ENCODE measurements around the gene WDR48.
"Not testable (repeated sequence)": the region's sequence is repeated elsewhere in the genome, so short reads cannot be mapped to it uniquely, and the experiment has no call there.

Gene WDR48

GRCh38 chr3:39051649-39052561 is at the start of gene WDR48, which contains the start of gene SCN11A:
WDR48 (plus strand) TSS chr3:39052016; CDS start chr3:39052026, 10 bp downstream.
SCN11A (minus strand) TSS chr3:39051944; CDS start chr3:38950362, 101,582 bp downstream.
- peak; percentile 93 for DNase-seq

DNA sequence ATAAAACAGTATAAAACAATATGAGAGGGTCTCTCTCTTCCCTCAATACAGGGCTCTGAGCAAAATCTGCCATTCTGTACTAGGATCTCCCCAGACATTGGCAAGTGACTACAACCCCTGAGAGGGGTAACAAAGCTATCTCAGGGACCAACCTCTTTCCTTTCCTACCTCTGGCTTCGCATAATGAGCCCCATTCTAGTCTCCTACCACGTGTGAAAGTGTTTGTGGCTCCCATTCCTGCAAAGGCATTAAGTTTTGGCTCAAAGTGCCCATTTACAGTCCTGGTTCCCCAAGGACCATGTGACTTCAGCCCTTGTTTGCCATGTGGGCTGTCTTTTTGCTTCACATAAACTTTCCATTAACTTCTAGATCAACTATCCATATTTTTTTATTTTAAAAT is 46.5 kb upstream of the WDR48 start:
- no peak for DNase-seq

- DNase-seq, result peak; percentile 0
These were observed 40.6 kb upstream of the WDR48 start for GRCh38 chr3:39011191-39011736.

- DNase-seq, result peak; percentile 15
These were observed 38.5 kb upstream of the WDR48 start for GRCh38 chr3:39013289-39013688.

- no peak for DNase-seq
These were observed 37.8 kb upstream of the WDR48 start for GRCh38 chr3:39013921-39014509.

GRCh38 chr3:39015418-39015817 is 36.4 kb upstream of the WDR48 start:
- no peak for DNase-seq

GRCh38 chr3:39019299-39019698 is 32.5 kb upstream of the WDR48 start:
- DNase-seq, result no peak

DNA sequence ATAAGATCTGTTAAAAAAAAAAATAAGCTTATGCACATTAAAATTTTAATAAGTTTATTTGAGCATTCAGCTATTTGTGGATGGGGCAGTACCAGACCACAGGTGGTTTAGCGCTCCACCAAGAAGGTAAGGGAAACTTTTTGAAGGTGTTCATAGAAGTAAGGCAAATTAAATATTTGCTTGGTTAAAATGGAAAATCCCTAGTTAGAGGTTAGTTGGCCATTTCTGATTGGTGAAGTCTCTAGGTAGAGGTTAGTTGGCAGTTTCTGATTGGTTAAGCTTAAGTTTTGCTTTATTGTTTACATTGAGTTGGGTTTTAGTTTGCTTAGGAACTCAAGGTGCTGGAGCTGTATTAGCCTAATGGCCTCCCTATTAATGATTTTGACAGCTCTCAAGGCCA is 30.8 kb upstream of the WDR48 start:
- DNase-seq, result no peak

DNA sequence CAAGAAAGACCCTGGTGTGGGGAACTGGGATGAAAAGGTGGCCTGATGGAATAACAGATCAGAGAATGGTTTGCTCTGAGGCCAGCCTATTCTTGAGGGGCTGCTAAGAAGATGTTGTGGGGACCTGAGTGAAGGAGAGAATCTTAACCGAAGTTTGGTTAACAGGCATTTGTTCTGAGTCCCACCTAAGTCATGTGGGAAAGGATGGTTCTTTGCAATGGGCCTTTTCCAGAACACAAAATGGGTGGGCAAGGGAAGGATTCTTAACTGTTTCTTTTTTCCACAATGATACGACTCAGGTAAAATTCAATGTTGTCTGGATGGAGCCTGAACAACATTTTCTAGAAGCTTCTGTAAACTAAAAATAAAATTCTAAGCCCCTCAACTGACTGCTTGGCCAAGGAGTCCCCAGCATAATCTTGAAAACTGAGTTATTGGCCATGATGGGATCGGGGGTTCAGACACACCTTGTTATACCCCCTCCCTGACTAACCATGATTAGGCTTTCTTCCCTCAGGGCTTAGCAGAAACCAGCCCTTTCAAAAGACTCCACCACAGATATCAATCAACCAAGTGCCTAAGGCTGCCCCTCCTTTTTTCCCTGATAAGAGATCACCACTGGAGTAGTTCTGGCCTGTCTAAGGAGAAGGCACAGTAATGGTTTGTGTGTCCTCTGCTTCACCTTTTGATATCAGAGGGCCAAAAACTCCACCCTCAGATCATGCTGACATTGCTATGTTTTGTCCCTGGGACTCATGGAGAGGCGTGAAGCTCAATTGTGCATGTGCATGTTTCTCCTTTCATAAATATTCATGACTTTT is 30.1 kb upstream of the WDR48 start:
- DNase-seq, result no peak

- DNase-seq, result no peak
These were observed 29.6 kb upstream of the WDR48 start for GRCh38 chr3:39022286-39022630.

DNA sequence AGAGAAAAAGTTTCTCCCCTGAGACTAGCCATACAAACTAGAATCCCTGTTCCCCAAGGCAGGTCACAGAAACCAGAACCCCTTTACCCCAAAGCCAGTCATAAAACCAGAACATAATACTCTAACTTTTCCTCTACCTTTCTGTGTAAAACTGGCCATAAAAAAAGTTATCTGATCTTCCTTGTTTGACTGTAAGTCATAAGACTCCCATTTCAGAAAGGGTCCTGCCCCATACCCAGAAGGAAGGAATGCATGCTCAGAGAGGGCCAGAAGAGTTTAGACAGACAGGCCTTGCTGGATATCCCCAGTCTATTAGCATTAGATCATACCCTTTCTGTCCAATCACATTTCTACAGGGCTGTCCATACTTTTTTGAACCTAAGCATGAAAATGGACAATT is 27.3 kb upstream of the WDR48 start:
- no peak for DNase-seq

DNA sequence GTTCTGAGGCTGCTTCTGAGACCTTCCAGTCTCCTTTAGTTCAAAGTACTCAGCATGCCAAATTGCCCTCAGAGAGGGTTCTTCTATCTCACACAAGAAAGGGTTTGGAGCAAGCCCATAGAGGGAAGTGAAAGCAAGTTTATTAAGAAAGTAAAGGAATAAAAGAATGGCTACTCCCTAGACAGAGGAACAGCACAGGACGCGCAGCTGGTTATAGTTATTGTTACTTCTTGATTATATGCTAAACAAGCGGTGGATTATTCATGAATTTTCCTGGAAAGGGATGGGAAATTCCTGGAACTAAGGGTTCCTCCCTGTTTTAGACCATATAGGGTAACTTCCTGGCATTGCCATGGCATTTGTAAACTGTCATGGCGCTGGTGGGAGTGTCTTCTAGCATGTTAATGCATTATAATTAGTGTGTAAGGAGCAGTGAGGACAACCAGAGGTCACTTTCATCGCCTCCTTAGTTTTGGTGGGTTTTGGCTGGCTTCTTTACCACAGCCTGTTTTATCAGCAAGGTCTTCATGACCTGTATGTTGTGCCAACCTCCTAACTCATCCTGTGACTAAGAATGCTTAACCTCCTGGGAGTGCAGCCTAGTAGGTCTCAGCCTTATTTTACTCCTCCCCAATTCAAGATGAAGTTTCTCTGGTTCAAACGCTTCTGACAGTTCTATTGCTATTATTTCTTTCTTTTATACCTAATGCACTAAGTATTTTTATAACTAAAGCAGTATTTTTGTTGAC is 26.4 kb upstream of the WDR48 start:
- DNase-seq, result peak; percentile 28

- DNase-seq, result no peak
These were observed 23.3 kb upstream of the WDR48 start for GRCh38 chr3:39028546-39028945.

DNA sequence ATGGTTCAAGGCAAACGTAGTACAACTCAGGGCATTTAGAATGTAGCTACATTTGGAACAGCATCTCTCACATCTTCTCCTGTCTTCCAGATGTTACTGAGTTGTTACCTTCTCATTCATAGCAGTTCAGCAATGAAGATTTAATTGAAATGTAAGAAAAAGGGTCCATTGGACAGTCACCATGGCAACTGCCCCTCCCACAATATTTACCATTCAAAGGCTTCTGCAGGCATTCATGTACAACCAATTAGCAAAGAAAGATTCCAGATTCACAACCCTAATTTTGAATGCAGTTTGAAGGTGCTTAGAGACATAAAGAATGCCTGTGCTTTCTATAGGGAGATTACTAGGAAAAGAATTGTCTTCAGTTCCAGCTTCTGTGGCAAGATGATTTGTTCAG is 22.3 kb upstream of the WDR48 start:
- DNase-seq, result no peak

GRCh38 chr3:39038165-39038564 is 13.7 kb upstream of the WDR48 start:
- DNase-seq, result no peak

DNA sequence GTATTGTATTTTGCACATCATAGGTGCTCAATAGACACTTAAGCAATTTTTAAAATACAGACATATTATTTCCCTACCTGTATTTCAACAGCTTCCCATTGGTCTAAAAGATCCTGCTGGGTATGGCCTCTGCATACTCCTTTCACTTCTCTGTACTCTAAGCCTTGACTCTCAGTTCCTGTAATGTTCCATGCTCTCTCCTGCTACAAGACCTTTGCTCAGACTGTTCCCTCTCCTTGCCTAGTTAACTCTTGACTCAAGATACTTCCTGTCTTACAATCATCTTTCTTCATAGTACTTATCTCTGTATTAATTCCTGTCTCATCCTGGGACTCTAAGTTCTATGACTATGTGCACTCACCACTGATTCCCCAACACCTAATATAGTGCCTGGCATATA is 1.8 kb upstream of the WDR48 start:
- peak; percentile 82 for DNase-seq

- peak; percentile 4 for DNase-seq
These were observed 767 bp downstream of the WDR48 start for GRCh38 chr3:39052583-39052982.

DNA sequence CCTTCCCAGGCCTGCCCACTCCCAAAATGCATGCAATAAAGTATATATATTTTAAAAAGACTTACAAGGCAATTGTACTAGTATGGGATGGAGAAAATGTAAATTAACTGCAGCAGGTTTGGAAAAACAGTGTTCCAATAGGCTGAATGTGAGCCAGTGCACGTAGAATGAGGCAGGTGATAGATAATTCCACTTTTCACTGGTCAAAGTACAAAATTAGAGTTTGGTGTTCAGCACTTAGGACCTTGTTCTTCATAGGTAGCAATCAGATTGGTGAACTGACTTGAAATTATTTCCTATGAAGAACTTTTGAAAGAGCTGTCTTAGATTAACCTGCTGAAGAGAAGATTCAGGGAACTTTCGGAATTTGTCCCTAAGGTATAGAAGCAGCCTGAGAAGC is 1.9 kb downstream of the WDR48 start:
- DNase-seq, result no peak

- DNase-seq, result no peak
These were observed 4.3 kb downstream of the WDR48 start for GRCh38 chr3:39056151-39056550.

GRCh38 chr3:39061228-39061627 is 9.4 kb downstream of the WDR48 start:
- not testable (repeated sequence) for DNase-seq

DNA sequence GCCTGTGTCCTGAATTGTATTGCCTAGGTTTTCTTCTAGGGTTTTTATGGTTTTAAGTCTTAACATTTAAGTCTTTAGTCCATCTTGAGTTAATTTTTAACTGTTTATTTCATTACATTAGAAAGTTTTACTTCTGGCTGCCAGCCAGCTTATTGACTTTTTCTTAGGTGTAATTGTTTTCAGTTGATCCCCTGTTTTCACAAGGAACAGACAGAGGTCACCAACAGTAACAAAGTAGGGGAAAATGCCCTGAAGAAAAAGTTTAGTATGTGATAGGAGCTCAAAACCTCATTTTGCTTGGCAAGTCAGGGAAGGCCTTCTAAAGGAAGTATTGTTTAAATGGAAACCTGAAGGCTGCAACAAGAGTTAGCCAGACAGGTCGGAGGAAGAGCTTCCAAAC is 10.4 kb downstream of the WDR48 start:
- DNase-seq, result no peak

DNA sequence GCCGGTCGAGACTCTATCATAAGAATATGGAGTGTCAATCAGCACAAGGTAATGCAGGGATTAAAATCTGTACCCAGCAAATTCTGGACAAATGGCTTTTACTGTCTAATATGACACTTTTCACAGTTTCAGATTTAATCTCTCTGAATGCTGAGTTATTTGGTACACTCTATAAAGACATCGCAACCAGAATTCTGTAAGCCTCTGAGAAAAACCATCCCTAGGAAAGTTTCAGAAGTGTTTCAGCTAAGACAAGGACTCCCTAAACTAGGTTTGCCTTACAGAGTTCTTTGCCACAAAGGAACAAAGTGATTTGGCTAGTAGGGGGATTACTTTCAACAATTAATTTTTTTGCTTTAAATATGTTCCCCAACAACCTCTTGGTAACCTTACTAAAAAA is 11.3 kb downstream of the WDR48 start:
- no peak for DNase-seq

GRCh38 chr3:39064646-39065045 is 12.8 kb downstream of the WDR48 start:
- no peak for DNase-seq

Data from inflammatory macrophage treated with lipopolysaccharide for 4 hours (primary cell).